IMR-90 (cell line): Measurements from ENCODE around the gene RPS6KA2. TPM values are rescaled to one million over a fixed set of nuclear protein-coding genes. Genes with fewer than 3 reads are reported as not detected.

Experiments
- ATAC-seq: fragments of 200-7000 bp; cut with Tn5 transposase; 2 replicates; pipeline ENCODE4 v1.9.1; 2020; ENCODE audit warnings: low read depth, mild to moderate bottlenecking, moderate library complexity
- BruUV-seq: library from RNA; stranded (reverse); fragments of 400-500 nt; replicated peaks from 2 replicates; lab custom pipeline; 2021; lab: Mats Ljungman, UMichigan
- CTCF ChIA-PET: fragments of 300-600 bp; formaldehyde crosslinking; extraction: SDS; loops from one replicate; lab custom pipeline; 2021; ENCODE audit warnings: antibody characterized with exemption; lab: Yijun Ruan, JAX
- POLR2A ChIA-PET: fragments of 300-600 bp; sonication (Branson Sonifier 250); formaldehyde crosslinking; loops from one replicate; lab custom pipeline; 2022; ENCODE audit warnings: antibody characterized with exemption; ENCODE audit not compliant: unreplicated experiment; lab: Charles Lee
- DNase-seq: peaks from one replicate; pipeline ENCODE4 v3.0.0; 2013
- H2AFZ ChIP-seq: replicated peaks from 2 replicates; pipeline ENCODE3; 2013; ENCODE audit warnings: low read length, mild to moderate bottlenecking; ENCODE audit not compliant: poor library complexity
- H2AK5ac ChIP-seq: 2 replicates; pipeline ENCODE4 v1.6.1; 2013; ENCODE audit warnings: low read depth, low read length, inconsistent platforms
- H2AK9ac ChIP-seq: replicated peaks from 2 replicates; pipeline ENCODE3; 2013; ENCODE audit warnings: mild to moderate bottlenecking, low read depth, low read length, moderate library complexity; ENCODE audit not compliant: poor library complexity
- H2BK120ac ChIP-seq: 2 replicates; pipeline ENCODE4 v1.6.1; 2013; ENCODE audit warnings: low read depth, low read length, inconsistent platforms
- H2BK15ac ChIP-seq: 3 replicates; pipeline ENCODE4 v1.6.1; 2013; ENCODE audit warnings: low read depth, low read length, inconsistent platforms
- H2BK20ac ChIP-seq: 2 replicates; pipeline ENCODE4 v1.6.1; 2013; ENCODE audit warnings: low read depth, mild to moderate bottlenecking, inconsistent platforms, low read length, moderate library complexity
- H2BK5ac ChIP-seq: 2 replicates; pipeline ENCODE4 v1.6.1; 2013; ENCODE audit warnings: mild to moderate bottlenecking, low read depth, low read length, inconsistent platforms; ENCODE audit not compliant: poor library complexity, severe bottlenecking
- H3K14ac ChIP-seq: replicated peaks from 2 replicates; pipeline ENCODE4 v1.6.1; 2013; ENCODE audit warnings: low read depth, low read length, inconsistent platforms
- H3K18ac ChIP-seq: 2 replicates; pipeline ENCODE4 v1.6.1; 2013; ENCODE audit warnings: low read depth, low read length, control low read depth
- H3K23ac ChIP-seq: 2 replicates; pipeline ENCODE4 v1.6.1; 2013; ENCODE audit warnings: low read depth, low read length, inconsistent platforms
- H3K27ac ChIP-seq: 2 replicates; pipeline ENCODE4 v1.5.1; 2013; ENCODE audit warnings: mild to moderate bottlenecking, control low read depth, low read length; ENCODE audit not compliant: insufficient read depth
- H3K27me3 ChIP-seq: 2 replicates; pipeline ENCODE4 v1.6.1; 2013; ENCODE audit warnings: low read length; ENCODE audit not compliant: control insufficient read depth, insufficient read depth
- H3K36me3 ChIP-seq: 2 replicates; pipeline ENCODE4 v1.6.1; 2013; ENCODE audit warnings: low read length, mixed read lengths; ENCODE audit not compliant: control insufficient read depth, insufficient read depth
- H3K4ac ChIP-seq: 2 replicates; pipeline ENCODE4 v1.6.1; 2013; ENCODE audit warnings: low read depth, low read length, inconsistent platforms
- H3K4me1 ChIP-seq: 2 replicates; pipeline ENCODE4 v1.6.1; 2013; ENCODE audit warnings: low read length, mixed read lengths; ENCODE audit not compliant: control insufficient read depth, insufficient read depth
- H3K4me2 ChIP-seq: 2 replicates; pipeline ENCODE4 v1.6.1; 2013; ENCODE audit warnings: low read depth, mild to moderate bottlenecking, control low read depth, low read length, moderate library complexity
- H3K4me3 ChIP-seq: 2 replicates; pipeline ENCODE4 v1.5.1; 2013; ENCODE audit warnings: low read depth, mild to moderate bottlenecking, control low read depth, low read length, moderate library complexity; ENCODE audit not compliant: insufficient read depth
- H3K56ac ChIP-seq: 2 replicates; pipeline ENCODE4 v1.6.1; 2013; ENCODE audit warnings: low read length, inconsistent platforms; ENCODE audit not compliant: insufficient read depth; ENCODE audit errors: extremely low read depth
- H3K79me1 ChIP-seq, 2 experiments: 2 replicates each; pipeline ENCODE4 v1.6.1; 2013; ENCODE audit warnings: low read length in 2 of 2, inconsistent platforms in 1 of 2, low read depth in 1 of 2
- H3K9ac ChIP-seq: 2 replicates; pipeline ENCODE4 v1.6.1; 2013; ENCODE audit warnings: low read depth, low read length, control low read depth
- H3K9me1 ChIP-seq: 2 replicates; pipeline ENCODE4 v1.6.1; 2013; ENCODE audit warnings: low read length, inconsistent platforms; ENCODE audit not compliant: insufficient read depth
- H3K9me3 ChIP-seq: 2 replicates; pipeline ENCODE4 v1.6.1; 2013; ENCODE audit warnings: low read length; ENCODE audit not compliant: control insufficient read depth, insufficient read depth
- H4K20me1 ChIP-seq: 2 replicates; pipeline ENCODE4 v1.6.1; 2013; ENCODE audit warnings: low read length, inconsistent platforms; ENCODE audit not compliant: insufficient read depth
- H4K5ac ChIP-seq: 2 replicates; pipeline ENCODE4 v1.6.1; 2013; ENCODE audit warnings: mild to moderate bottlenecking, low read depth, low read length, control low read depth
- H4K8ac ChIP-seq, 2 experiments: 2 replicates each; pipeline ENCODE4 v1.6.1; 2013; ENCODE audit warnings: low read depth in 2 of 2, low read length in 2 of 2, control low read depth in 1 of 2, inconsistent platforms in 1 of 2
- H4K91ac ChIP-seq: 2 replicates; pipeline ENCODE4 v1.6.1; 2013; ENCODE audit warnings: low read depth, low read length, inconsistent platforms; ENCODE audit not compliant: insufficient read depth
- BHLHE40 ChIP-seq: fragments of 150-350 bp; IDR thresholded peaks from 2 replicates; pipeline ENCODE4 v1.6.1; 2016; ENCODE audit warnings: mild to moderate bottlenecking, low read depth, low read length
- NFE2L2 ChIP-seq: fragments of 150-350 bp; IDR thresholded peaks from 2 replicates; pipeline ENCODE4 v1.6.1; 2016; ENCODE audit warnings: low read depth, mild to moderate bottlenecking, low read length
- RAD21 ChIP-seq: IDR thresholded peaks from 2 replicates; pipeline ENCODE4 v1.6.1; 2012; ENCODE audit warnings: low read length, improper control_type of control experiment
- RCOR1 ChIP-seq: IDR thresholded peaks from 2 replicates; pipeline ENCODE4 v1.6.1; 2012; ENCODE audit warnings: mild to moderate bottlenecking, low read length, improper control_type of control experiment; ENCODE audit not compliant: insufficient replicate concordance
- RFX5 ChIP-seq: IDR thresholded peaks from 2 replicates; pipeline ENCODE4 v1.8.0; 2012; ENCODE audit warnings: low read depth, mild to moderate bottlenecking, low read length, moderate library complexity
- WGBS, 2 experiments: methylation state at CpG; one replicate each; pipeline versions ENCODE4 v1.1.5 to v1.1.7; 2013; ENCODE audit warnings: missing lambda C conversion rate in 2 of 2; ENCODE audit not compliant: insufficient read length in 1 of 2; ENCODE audit errors: extremely low coverage in 2 of 2; 5-methylcytosine and 5-hydroxymethylcytosine counted together
- dilution Hi-C: fragments of 300-500 bp; cut with HindIII; formaldehyde crosslinking; loops from one replicate; pipeline ENCODE4 v1.14.3; 2018; ENCODE audit warnings: low sequenced_read_pairs; ENCODE audit not compliant: unreplicated experiment
- in situ Hi-C: fragments of 300-500 bp; cut with MboI; formaldehyde crosslinking; loops from 3 replicates; pipeline ENCODE4 v1.14.3; 2019; ENCODE audit warnings: low sequenced_read_pairs, inconsistent platforms, mixed read lengths
- intact Hi-C: fragments of 100-400 bp; cut with micrococcal nuclease; formaldehyde crosslinking; loops from 2 replicates; pipeline ENCODE4 v1.10.0; 2022
- polyA plus RNA-seq, 3 experiments: library from polyadenylated mRNA; depleted of rRNA; stranded (reverse); fragments of >200 nt; gene quantifications; 2 replicates each; pipeline ENCODE4 v1.2.3, GENCODE V29; 2012; ENCODE audit warnings: low replicate concordance in 1 of 3
- total RNA-seq: library from RNA; depleted of rRNA; stranded (reverse); fragments of >200 nt; gene quantifications from 2 replicates; pipeline ENCODE4 v1.2.3, GENCODE V29; 2012
- TF ChIP-seq, protein P1 (sequence below): fragments of 150-350 bp; IDR thresholded peaks from 2 replicates; pipeline ENCODE4 v1.6.1; 2016; ENCODE audit warnings: low read depth, mild to moderate bottlenecking, low read length, moderate library complexity, borderline replicate concordance

The RPS6KA2 gene
- total and polyA plus RNA-seq, 2 of the 4 experiments (the other 2 are of a cell fraction): 26.9 to 31.3 TPM

DNA sequence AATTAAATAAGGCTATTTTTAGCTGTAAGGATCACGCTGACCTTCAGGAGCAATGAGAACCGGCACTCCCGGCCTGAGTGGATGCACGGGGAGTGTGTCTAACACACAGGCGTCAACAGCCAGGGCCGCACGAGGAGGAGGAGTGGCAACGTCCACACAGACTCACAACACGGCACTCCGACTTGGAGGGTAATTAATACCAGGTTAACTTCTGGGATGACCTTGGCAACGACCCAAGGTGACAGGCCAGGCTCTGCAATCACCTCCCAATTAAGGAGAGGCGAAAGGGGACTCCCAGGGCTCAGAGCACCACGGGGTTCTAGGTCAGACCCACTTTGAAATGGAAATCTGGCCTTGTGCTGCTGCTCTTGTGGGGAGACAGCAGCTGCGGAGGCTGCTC lies 124.6 kb downstream of the RPS6KA2 start:
- Histone ChIP-seq H3K27me3 (no peaks in the 10 kb centered on the region), H3K18ac (no peak overlapping the region), H3K9me1 (peaks cover 5% of the 10 kb centered on the region; the same call in 1 of the 2 replicates), H2AFZ (no peak overlapping the region), H3K4me2 (no peak overlapping the region), H3K4me1 (no peaks in the 10 kb centered on the region), H3K9me3 (no peaks in the 10 kb centered on the region), H3K4ac (no peak overlapping the region), H3K79me1 (no peaks in the 10 kb centered on the region), H3K36me3 (peaks cover 87% of the 10 kb centered on the region), H2BK15ac (no peak overlapping the region), H3K4me3 (no peak overlapping the region), H2AK5ac (no peak overlapping the region), H2BK120ac (no peak overlapping the region), H2AK9ac (no peak overlapping the region), H3K9ac (no peak overlapping the region), H4K91ac (no peak overlapping the region), H3K23ac (no peak overlapping the region), H3K56ac (no peak overlapping the region), H2BK20ac (no peak overlapping the region), H4K5ac (no peak overlapping the region), H3K14ac (no peak overlapping the region), H4K8ac (no peak overlapping the region), H4K20me1 (peaks cover 1% of the 10 kb centered on the region), H3K27ac (no peak overlapping the region), H2BK5ac (no peak overlapping the region)
- DNase-seq (no peak), ATAC-seq (no peak)
- dilution Hi-C loops: no loop called here
- intact Hi-C loops: no loop called here
- 70% methylated on average over 8 of the region's 14 CpGs; no CpG with 5 or more reads in 1 of the 2 experiments for WGBS, 2 experiments
- no TSS peak for BruUV-seq
- in situ Hi-C loops: no loop called here
- ChIA-PET POLR2A (no interaction called here), CTCF (interaction anchor here (1.1 kb wide), 1 partner anchor 17 kb away, joined by 3 read pairs; no protein-coding TSS in a partner anchor)
- no peak for TF ChIP-seq BHLHE40
- no peak for TF ChIP-seq RAD21
- TF ChIP-seq RCOR1: no peak
- no peak for TF ChIP-seq RFX5
- no peak for TF ChIP-seq NFE2L2
- TF ChIP-seq, protein P1, sequence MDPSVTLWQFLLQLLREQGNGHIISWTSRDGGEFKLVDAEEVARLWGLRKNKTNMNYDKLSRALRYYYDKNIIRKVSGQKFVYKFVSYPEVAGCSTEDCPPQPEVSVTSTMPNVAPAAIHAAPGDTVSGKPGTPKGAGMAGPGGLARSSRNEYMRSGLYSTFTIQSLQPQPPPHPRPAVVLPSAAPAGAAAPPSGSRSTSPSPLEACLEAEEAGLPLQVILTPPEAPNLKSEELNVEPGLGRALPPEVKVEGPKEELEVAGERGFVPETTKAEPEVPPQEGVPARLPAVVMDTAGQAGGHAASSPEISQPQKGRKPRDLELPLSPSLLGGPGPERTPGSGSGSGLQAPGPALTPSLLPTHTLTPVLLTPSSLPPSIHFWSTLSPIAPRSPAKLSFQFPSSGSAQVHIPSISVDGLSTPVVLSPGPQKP: no peak
